ENCODE measurements around the gene MTO1.
"Not testable (repeated sequence)": the region's sequence is repeated elsewhere in the genome, so short reads cannot be mapped to it uniquely, and the experiment has no call there.

MTO1 gene

DNA sequence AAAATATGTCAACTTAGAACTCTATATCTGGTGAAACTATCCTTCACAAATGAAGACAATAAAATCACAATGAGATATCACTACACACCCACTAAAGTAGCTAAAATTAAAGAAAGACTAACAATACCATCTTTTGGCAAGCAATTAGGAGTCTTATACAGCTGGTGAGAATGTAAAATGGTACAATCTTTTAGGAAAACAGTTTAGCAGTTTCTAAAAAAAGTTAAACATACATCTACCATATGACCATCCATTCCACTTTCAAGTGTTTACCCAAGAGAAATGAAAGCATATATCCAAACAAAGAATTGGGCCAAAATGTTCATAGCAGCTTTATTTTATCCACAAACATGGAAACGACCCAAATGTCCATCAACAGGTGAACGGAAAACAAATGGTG lies 73.1 kb downstream of the MTO1 start:
- no peak for DNase-seq

DNA sequence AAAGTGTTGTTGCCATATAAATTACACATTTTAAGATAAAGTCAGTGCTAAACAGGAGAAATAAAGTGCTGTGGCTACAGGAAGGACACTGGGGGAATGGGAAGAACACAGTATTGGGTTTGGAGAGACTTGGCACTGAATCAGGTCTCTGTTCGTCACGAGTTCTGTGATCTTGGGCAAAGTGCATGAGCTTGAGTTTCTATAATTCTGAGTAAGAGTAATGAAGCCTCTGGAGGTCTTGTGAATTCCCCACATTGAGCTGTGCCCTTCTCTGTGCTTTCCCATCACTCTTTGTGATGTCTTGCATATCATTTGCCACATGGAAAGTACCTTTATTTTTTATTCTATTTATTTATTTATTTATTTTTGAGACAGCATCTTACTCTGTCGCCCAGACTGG lies 76.1 kb downstream of the MTO1 start:
- DNase-seq: no peak

DNA sequence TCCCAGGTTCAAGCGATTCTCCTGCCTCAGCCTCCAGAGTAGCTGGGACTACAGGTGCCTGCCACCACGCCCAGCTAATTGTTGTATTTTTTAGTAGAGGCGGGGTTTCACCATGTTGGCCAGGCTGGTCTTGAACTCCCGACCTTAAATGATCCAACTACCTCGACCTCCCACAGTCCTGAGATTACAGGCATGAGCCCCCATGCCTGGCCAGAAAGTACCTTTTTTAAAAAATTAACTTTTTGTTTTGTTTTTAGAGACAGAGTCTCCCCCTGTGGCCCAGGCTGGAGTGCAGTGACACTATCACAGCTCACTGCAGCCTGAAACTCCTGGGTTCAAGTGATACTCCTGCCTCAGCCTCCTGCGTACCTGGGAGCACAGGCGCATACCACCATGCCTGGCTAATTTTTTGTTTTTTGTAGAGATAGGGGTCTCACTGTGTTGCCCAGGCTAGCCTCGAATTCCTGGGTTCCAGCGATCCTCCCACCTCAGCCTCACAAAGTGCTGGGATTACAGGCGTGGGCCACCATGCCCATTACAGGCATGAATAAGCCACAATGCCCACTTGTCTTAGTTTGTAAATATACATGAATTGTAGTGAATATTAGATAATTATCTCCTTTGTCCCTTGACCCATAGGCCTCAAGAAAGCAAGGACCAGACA lies 76.7 kb downstream of the MTO1 start:
- no peak for DNase-seq

DNA sequence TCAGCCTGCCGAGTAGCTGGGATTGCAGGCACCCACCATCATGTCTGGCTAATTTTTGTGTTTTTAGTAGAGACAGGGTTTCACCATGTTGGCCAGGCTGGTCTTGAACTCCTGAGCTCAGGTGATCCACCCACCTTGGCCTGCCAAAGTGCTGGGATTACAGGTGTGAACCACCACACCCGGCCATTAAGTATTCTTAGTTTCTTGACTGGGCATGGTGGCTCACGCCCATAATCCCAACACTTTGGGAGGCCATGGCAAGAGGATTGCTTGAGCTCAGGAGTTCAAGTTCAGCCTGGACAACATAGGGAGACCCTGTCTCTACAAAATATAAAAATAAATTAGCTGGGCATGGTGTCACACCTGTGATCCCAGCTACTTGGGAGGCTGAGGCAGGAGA lies 80.9 kb downstream of the MTO1 start:
- not testable (repeated sequence) for DNase-seq

DNA sequence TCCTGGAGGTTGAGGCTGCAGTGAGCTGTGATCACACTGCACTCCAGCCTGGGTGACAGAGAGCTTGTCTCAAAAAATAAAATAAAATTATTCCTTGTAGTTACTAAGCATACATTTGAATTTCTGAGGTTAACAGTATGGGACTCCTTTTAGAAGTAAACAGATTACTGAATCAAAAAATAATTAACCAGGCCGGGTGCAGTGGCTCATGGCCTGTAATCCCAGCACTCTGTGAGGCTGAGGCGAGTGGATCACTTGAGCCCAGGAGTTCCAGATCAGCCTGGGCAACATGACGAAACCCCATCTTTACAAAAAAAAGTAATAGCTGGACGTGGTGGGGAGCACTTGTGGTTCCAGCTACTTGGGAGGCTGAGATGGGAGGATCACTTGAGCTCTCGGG lies 81.4 kb downstream of the MTO1 start:
- DNase-seq: no peak

DNA sequence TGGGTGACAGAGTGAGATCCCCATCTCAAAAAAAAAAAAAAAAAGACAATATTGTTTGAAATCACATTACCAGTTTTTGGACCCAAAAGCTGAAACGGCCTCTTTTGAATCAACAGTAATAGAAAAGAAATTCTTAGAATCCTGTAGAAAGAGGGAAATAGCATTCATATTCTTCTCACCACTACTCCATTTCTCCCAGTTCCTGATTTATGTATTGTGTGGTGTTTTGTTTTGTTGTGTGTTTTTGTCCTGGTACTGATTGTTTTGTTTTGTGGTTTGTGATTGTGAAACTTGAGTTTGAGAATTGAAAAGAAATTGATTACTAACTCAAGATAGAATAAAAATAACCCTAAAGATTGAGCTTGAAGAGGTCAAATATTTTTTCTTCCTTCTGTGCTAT lies 85.5 kb downstream of the MTO1 start:
- no peak for DNase-seq

DNA sequence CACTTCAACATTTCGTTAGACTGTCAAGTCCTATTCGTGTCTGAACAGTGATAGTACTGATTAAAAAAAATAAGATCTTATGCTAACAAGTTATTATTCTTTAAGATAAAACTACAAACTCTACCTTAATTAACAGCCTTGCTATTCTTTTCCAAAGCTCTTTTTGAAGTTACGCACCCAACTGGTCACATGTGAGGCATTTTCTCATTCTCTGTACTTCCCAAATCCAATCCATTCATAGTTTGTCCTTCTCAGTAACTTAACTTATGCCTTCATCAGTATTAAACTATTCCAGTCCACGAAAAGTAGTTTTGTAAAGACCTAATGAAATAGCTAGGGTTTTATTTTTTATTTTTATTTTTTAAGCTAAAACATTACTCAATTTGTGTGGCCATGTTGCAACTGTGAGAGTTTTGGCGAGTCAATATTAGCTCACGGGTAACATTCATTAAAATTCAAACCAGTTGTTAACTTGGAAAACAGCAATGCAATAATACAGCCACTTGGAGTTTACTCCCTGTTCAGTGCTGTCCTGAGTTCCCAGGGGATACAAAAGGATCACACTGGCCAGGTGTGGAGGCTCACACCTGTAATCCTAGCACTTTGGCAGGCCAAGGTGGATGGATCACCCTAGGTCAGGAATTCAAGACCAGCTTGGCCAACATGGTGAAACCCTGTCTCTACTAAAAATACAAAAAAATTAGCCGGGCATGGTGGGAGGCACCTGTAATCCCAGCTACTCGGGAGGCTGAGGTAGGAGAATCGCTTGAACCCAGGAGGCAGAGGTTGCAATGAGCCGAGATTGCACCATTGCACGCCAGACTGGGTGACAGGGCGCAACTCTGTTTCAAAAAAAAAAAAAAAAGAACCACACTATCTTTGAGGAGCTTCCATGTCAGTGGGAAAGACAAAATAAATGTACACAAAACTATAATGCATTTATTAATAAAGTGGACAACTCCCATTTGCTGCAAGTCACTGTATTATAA lies 87.2 kb downstream of the MTO1 start:
- DNase-seq: no peak

DNA sequence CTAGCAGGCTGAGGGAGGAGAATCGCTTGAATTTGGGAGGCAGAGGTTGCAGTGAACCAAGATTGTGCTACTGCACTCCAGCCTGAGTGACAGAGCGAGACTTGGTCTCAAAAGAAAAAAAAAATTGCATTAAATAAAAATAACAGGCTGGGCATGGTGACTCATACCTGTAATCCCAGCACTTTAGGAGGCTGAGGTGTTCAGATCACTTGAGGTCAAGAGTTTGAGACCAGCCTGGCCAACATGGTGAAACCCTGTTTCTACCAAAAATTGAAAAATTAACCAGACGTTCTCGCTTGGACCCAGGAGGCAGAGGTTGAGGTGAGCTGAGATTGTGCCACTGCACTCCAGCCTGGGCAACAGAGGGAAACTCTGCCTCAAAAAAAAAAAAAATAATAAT lies 89.6 kb downstream of the MTO1 start:
- not testable (repeated sequence) for DNase-seq

DNA sequence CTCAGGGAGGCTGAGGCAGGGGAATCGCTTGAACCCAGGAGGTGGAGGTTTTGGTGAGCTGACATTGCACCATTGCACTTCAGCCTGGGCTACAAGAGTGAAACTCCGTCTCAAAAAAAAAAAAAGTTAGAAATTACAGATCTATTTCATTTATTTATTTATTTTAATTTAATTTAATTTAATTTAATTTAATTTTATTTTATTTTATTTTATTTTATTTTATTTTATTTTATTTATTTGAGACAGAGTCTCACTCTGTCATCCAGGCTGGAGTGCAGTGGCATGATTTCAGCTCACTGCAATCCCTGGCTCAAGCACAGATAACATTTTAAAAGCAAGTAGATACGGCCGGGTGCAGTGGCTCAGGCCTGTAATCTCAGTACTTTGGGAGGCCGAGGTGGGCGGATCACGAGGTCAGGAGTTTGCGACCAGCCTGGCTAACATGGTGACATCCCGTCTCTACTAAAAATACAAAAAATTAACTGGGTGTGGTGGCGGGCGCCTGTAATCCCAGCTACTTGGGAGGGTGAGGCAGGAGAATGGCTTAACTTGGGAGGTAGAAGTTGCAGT lies 93.9 kb downstream of the MTO1 start:
- DNase-seq: not testable (repeated sequence)

DNA sequence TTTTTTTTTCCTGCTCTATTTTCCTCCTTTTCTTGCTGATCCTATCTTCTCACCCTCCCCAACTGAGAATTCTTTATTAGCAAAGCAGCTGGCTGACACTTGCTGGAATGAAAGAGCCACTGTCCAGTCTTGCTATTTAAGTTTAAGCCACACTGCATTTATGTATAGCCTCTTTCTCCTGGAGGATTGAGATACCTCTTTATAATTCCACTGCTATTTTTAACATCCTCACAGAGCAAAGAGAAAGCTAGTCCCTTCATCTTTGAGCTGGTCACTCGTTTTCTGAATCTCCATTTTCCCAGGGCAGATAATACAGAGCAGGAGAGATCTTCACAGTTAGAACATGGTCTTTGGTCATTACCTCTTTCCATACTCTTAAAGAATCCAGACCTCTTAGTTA lies 95.3 kb downstream of the MTO1 start:
- DNase-seq: no peak

All from activated CD8-positive, alpha-beta memory T cell treated with anti-CD3 and anti-CD28 coated beads, Interleukin-2, amount 50 U/mL, for 4 hours (primary cell).